ENCODE measurements around the gene DTX2.
"Not testable (repeated sequence)": the region's sequence is repeated elsewhere in the genome, so short reads cannot be mapped to it uniquely, and the experiment has no call there.

The DTX2 gene

GRCh38 chr7:76445577-76446008 lies 15.9 kb upstream of the DTX2 start:
- DNase-seq = not testable (repeated sequence)

- DNase-seq = not testable (repeated sequence)
These were observed 4.5 kb upstream of the DTX2 start for GRCh38 chr7:76457017-76457416.

GRCh38 chr7:76458504-76458903 lies 3.0 kb upstream of the DTX2 start:
- not testable (repeated sequence) for DNase-seq

- DNase-seq = not testable (repeated sequence)
These were observed 742 bp upstream of the DTX2 start for GRCh38 chr7:76460767-76461166.

GRCh38 chr7:76462271-76462882 lies 868 bp downstream of the DTX2 start:
- DNase-seq = not testable (repeated sequence)

GRCh38 chr7:76464959-76465358 lies 3.5 kb downstream of the DTX2 start:
- DNase-seq = not testable (repeated sequence)

GRCh38 chr7:76465950-76466349 lies 4.4 kb downstream of the DTX2 start:
- not testable (repeated sequence) for DNase-seq

GRCh38 chr7:76467743-76468404 lies 6.4 kb downstream of the DTX2 start:
- not testable (repeated sequence) for DNase-seq

- DNase-seq = not testable (repeated sequence)
These were observed 10.2 kb downstream of the DTX2 start for GRCh38 chr7:76471556-76472221.

GRCh38 chr7:76473097-76473496 lies 11.6 kb downstream of the DTX2 start:
- not testable (repeated sequence) for DNase-seq

GRCh38 chr7:76476280-76476679 lies 14.8 kb downstream of the DTX2 start:
- not testable (repeated sequence) for DNase-seq

- DNase-seq = not testable (repeated sequence)
These were observed 15.4 kb downstream of the DTX2 start for GRCh38 chr7:76476742-76477474.

- not testable (repeated sequence) for DNase-seq
These were observed 18.1 kb downstream of the DTX2 start for GRCh38 chr7:76479628-76480027.

- not testable (repeated sequence) for DNase-seq
These were observed 19.1 kb downstream of the DTX2 start for GRCh38 chr7:76480403-76481253.

- DNase-seq = not testable (repeated sequence)
These were observed 21.2 kb downstream of the DTX2 start for GRCh38 chr7:76482660-76483059.

GRCh38 chr7:76483081-76483480 lies 21.6 kb downstream of the DTX2 start:
- not testable (repeated sequence) for DNase-seq

GRCh38 chr7:76484456-76484855 lies 22.9 kb downstream of the DTX2 start:
- not testable (repeated sequence) for DNase-seq

GRCh38 chr7:76485822-76486610 lies 24.5 kb downstream of the DTX2 start:
- DNase-seq = not testable (repeated sequence)

GRCh38 chr7:76486618-76487017 lies 25.1 kb downstream of the DTX2 start:
- not testable (repeated sequence) for DNase-seq

- DNase-seq = not testable (repeated sequence)
These were observed 26.5 kb downstream of the DTX2 start for GRCh38 chr7:76487969-76488368.

GRCh38 chr7:76492139-76492538 lies 30.6 kb downstream of the DTX2 start:
- not testable (repeated sequence) for DNase-seq
